Measurements from ENCODE around the gene KCNMA1.

Gene KCNMA1

GRCh38 chr10:77383861-77384553, 253.6 kb downstream of the KCNMA1 start:
- no peak for DNase-seq

GRCh38 chr10:77381750-77382149, 255.9 kb downstream of the KCNMA1 start:
- DNase-seq, result no peak

- DNase-seq, result no peak
Observed at GRCh38 chr10:77380723-77381122, 256.9 kb downstream of the KCNMA1 start.

GRCh38 chr10:77380191-77380590, 257.4 kb downstream of the KCNMA1 start:
- DNase-seq, result no peak

- no peak for DNase-seq
Observed at GRCh38 chr10:77378366-77379349, 258.9 kb downstream of the KCNMA1 start.

- DNase-seq, result no peak
Observed at GRCh38 chr10:77377678-77378352, 259.8 kb downstream of the KCNMA1 start.

- DNase-seq, result no peak
Observed at GRCh38 chr10:77377034-77377433, 260.6 kb downstream of the KCNMA1 start.

- no peak for DNase-seq
Observed at GRCh38 chr10:77374189-77374656, 263.4 kb downstream of the KCNMA1 start.

- DNase-seq, result no peak
Observed at GRCh38 chr10:77371848-77372799, 265.5 kb downstream of the KCNMA1 start.

- no peak for DNase-seq
Observed at GRCh38 chr10:77371421-77371820, 266.2 kb downstream of the KCNMA1 start.

GRCh38 chr10:77368006-77368405, 269.6 kb downstream of the KCNMA1 start:
- no peak for DNase-seq

GRCh38 chr10:77363210-77363609, 274.4 kb downstream of the KCNMA1 start:
- DNase-seq, result no peak

- no peak for DNase-seq
Observed at GRCh38 chr10:77361831-77362230, 275.8 kb downstream of the KCNMA1 start.

GRCh38 chr10:77361426-77361825, 276.2 kb downstream of the KCNMA1 start:
- DNase-seq, result no peak

GRCh38 chr10:77360835-77361234, 276.8 kb downstream of the KCNMA1 start:
- DNase-seq, result no peak

GRCh38 chr10:77359950-77360520, 277.6 kb downstream of the KCNMA1 start:
- DNase-seq, result no peak

- no peak for DNase-seq
Observed at GRCh38 chr10:77359287-77359691, 278.3 kb downstream of the KCNMA1 start.

- no peak for DNase-seq
Observed at GRCh38 chr10:77358656-77359055, 279.0 kb downstream of the KCNMA1 start.

GRCh38 chr10:77357611-77358310, 279.8 kb downstream of the KCNMA1 start:
- no peak for DNase-seq

- no peak for DNase-seq
Observed at GRCh38 chr10:77357185-77357584, 280.4 kb downstream of the KCNMA1 start.

- no peak for DNase-seq
Observed at GRCh38 chr10:77355844-77356243, 281.8 kb downstream of the KCNMA1 start.

Data from stimulated activated naive CD4-positive, alpha-beta T cell treated with Interleukin-2 at 50 U/mL for 16 hours (primary cell).